ENCODE measurements around the gene DENND2A.

- TF ChIP-seq POLR2A (IDR thresholded peaks at IDR 0.05; ENCODE audit: extremely low read depth, insufficient read length) (no peak), MAX (IDR thresholded peaks at IDR 0.05; ENCODE audit: low read depth, low read length) (no peak), CTCF (IDR thresholded peaks at IDR 0.05; ENCODE audit: low read depth, low read length) (no peak), MYC (IDR thresholded peaks at IDR 0.05; ENCODE audit: low read depth, low read length) (no peak)
Measured at GRCh38 chr7:140559410-140559809, 81.2 kb downstream of the DENND2A start.

Measured in NB4 (cell line).